ENCODE results near the gene CASP9. TPM values are rescaled to one million over a fixed set of nuclear protein-coding genes. Genes with fewer than 3 reads are reported as not detected.

Gene CASP9
- total RNA-seq, 1 donor from 2014 or later, result 22.1 TPM

GRCh38 chr1:15526490-15527339, 2.7 kb upstream of the CASP9 start, which contains the start of gene DNAJC16:
Gene DNAJC16, plus strand, starts transcription at chr1:15526848. Its CDS starts 2,258 bp downstream, at chr1:15529106.
- intact Hi-C loops (cut with DNase I), result no loop called here
- TF ChIP-seq POLR2AphosphoS5 (IDR thresholded peaks at IDR 0.05; ENCODE audit: insufficient read depth in 1 of 2, low read depth in 1 of 2), result peak; percentile 96 to 100
- peak in 1 of 2 donors; percentile 34 for TF ChIP-seq POLR2A (IDR thresholded peaks at IDR 0.05)
- TF ChIP-seq CTCF (IDR thresholded peaks at IDR 0.05), result no peak

GRCh38 chr1:15526021-15526489, 2.0 kb upstream of the CASP9 start:
- intact Hi-C loops (cut with DNase I), result no loop called here
- Histone ChIP-seq H3K36me3 (peaks cover 0 to 7% of the 10 kb centered on the region in 2 donors), H3K9me3 (no peaks in the 10 kb centered on the region), H3K27ac (peak overlapping the region; percentile 94), H3K4me3 (peak overlapping the region; percentile 83 to 99), H3K27me3 (no peaks in the 10 kb centered on the region), H3K4me1 (peaks cover 36% of the 10 kb centered on the region)
- no peak for DNase-seq (ENCODE audit: extremely low spot score in 2 of 2)
- no peak for TF ChIP-seq POLR2A (IDR thresholded peaks at IDR 0.05)
- no peak for TF ChIP-seq POLR2AphosphoS5 (IDR thresholded peaks at IDR 0.05; ENCODE audit: insufficient read depth in 1 of 2, low read depth in 1 of 2)
- no peak for TF ChIP-seq CTCF (IDR thresholded peaks at IDR 0.05)

More at GRCh38 chr1:15526490-15527339, 2.7 kb upstream of the CASP9 start, which contains the start of gene DNAJC16:
- H3K4me1 ChIP-seq, result peaks cover 36% of the 10 kb centered on the region
- peaks cover 0 to 12% of the 10 kb centered on the region in 2 donors for H3K36me3 ChIP-seq
- peak; percentile 99 to 100 for DNase-seq (ENCODE audit: extremely low spot score in 2 of 2)
- H3K27ac ChIP-seq, result peak within 1 kb of the TSS; percentile 94
- H3K4me3 ChIP-seq, result peak within 1 kb of the TSS; percentile 83 to 99
- no peaks in the 10 kb centered on the region for H3K9me3 ChIP-seq
- no peaks in the 10 kb centered on the region for H3K27me3 ChIP-seq

- H3K4me3 ChIP-seq, result peak overlapping the region; percentile 83 to 99
- peak overlapping the region; percentile 94 for H3K27ac ChIP-seq
- peak in 1 of 2 donors; percentile 99 for DNase-seq (ENCODE audit: extremely low spot score in 2 of 2)
- no peaks in the 10 kb centered on the region for H3K9me3 ChIP-seq
- H3K36me3 ChIP-seq, result no peaks in the 10 kb centered on the region
- no peak for TF ChIP-seq POLR2AphosphoS5 (IDR thresholded peaks at IDR 0.05; ENCODE audit: insufficient read depth in 1 of 2, low read depth in 1 of 2)
- no peak for TF ChIP-seq POLR2A (IDR thresholded peaks at IDR 0.05)
- TF ChIP-seq CTCF (IDR thresholded peaks at IDR 0.05), result no peak
- intact Hi-C loops (cut with DNase I), result no loop called here
- no peaks in the 10 kb centered on the region for H3K27me3 ChIP-seq
- H3K4me1 ChIP-seq, result peaks cover 36% of the 10 kb centered on the region
These were observed 1.3 kb upstream of the CASP9 start for GRCh38 chr1:15525050-15526020.

- peak; percentile 99 to 100 for DNase-seq (ENCODE audit: extremely low spot score in 2 of 2)
- Histone ChIP-seq H3K27ac (peak overlapping the region; percentile 94), H3K27me3 (no peaks in the 10 kb centered on the region), H3K36me3 (no peaks in the 10 kb centered on the region), H3K9me3 (no peaks in the 10 kb centered on the region), H3K4me3 (peak overlapping the region; percentile 83 to 99), H3K4me1 (peaks cover 36% of the 10 kb centered on the region)
- intact Hi-C loops (cut with DNase I), result no loop called here
- no peak for TF ChIP-seq POLR2AphosphoS5 (IDR thresholded peaks at IDR 0.05; ENCODE audit: insufficient read depth in 1 of 2, low read depth in 1 of 2)
- no peak for TF ChIP-seq POLR2A (IDR thresholded peaks at IDR 0.05)
- no peak for TF ChIP-seq CTCF (IDR thresholded peaks at IDR 0.05)
These were observed 451 bp upstream of the CASP9 start for GRCh38 chr1:15524283-15525049.

Data from vagina (tissue), 2 donors.